HG02981 (cell line): ENCODE results near the gene GTF2A2.
"Not testable (repeated sequence)": the region's sequence is repeated elsewhere in the genome, so short reads cannot be mapped to it uniquely, and the experiment has no call there.

Experiments used
- ATAC-seq: cut with Tn5 transposase; IDR thresholded peaks from one replicate; pipeline ENCODE4 v1.9.1; 2021; ENCODE audit warnings: mild to moderate bottlenecking, moderate library complexity; ENCODE audit not compliant: unreplicated experiment

GTF2A2 gene

GRCh38 chr15:59676565-59676964 is 19.2 kb upstream of the GTF2A2 start:
- no peak for ATAC-seq

- ATAC-seq, result no peak
Observed at GRCh38 chr15:59674361-59674877, 17.1 kb upstream of the GTF2A2 start.

GRCh38 chr15:59668556-59668955 is 11.2 kb upstream of the GTF2A2 start:
- no peak for ATAC-seq

GRCh38 chr15:59662260-59662659 is 4.9 kb upstream of the GTF2A2 start:
- no peak for ATAC-seq

GRCh38 chr15:59659366-59659765 is 2.1 kb upstream of the GTF2A2 start:
- no peak for ATAC-seq

- peak; percentile 2 for ATAC-seq
Observed at GRCh38 chr15:59657635-59658125, 365 bp upstream of the GTF2A2 start.

GRCh38 chr15:59654046-59654445 is 3.3 kb downstream of the GTF2A2 start:
- ATAC-seq, result no peak

- no peak for ATAC-seq
Observed at GRCh38 chr15:59649603-59650002, 7.7 kb downstream of the GTF2A2 start.

- no peak for ATAC-seq
Observed at GRCh38 chr15:59647085-59647484, 10.2 kb downstream of the GTF2A2 start.

- ATAC-seq, result no peak
Observed at GRCh38 chr15:59646277-59646676, 11.0 kb downstream of the GTF2A2 start.

GRCh38 chr15:59645812-59646211 is 11.5 kb downstream of the GTF2A2 start:
- not testable (repeated sequence) for ATAC-seq

GRCh38 chr15:59644756-59645155 is 12.6 kb downstream of the GTF2A2 start:
- no peak for ATAC-seq

- no peak for ATAC-seq
Observed at GRCh38 chr15:59642351-59642750, 15.0 kb downstream of the GTF2A2 start.

GRCh38 chr15:59637507-59637906 is 19.8 kb downstream of the GTF2A2 start:
- not testable (repeated sequence) for ATAC-seq

GRCh38 chr15:59636184-59636583 is 21.1 kb downstream of the GTF2A2 start:
- ATAC-seq, result no peak

- ATAC-seq, result no peak
Observed at GRCh38 chr15:59632714-59633113, 24.6 kb downstream of the GTF2A2 start.

- ATAC-seq, result peak; percentile 84
Observed at GRCh38 chr15:59622289-59622688, 35.0 kb downstream of the GTF2A2 start.

GRCh38 chr15:59618406-59618805 is 38.9 kb downstream of the GTF2A2 start:
- ATAC-seq, result no peak

- ATAC-seq, result no peak
Observed at GRCh38 chr15:59616379-59616778, 40.9 kb downstream of the GTF2A2 start.

- ATAC-seq, result no peak
Observed at GRCh38 chr15:59615661-59616060, 41.7 kb downstream of the GTF2A2 start.

- ATAC-seq, result no peak
Observed at GRCh38 chr15:59614153-59614552, 43.2 kb downstream of the GTF2A2 start.

GRCh38 chr15:59611276-59612260 is 45.7 kb downstream of the GTF2A2 start, which contains the start of gene GCNT3:
TSS of gene GCNT3 (plus strand) at chr15:59611783. CDS start at chr15:59618239, 6,456 bp downstream.
- ATAC-seq, result no peak
